B cell (primary cell): ENCODE data around the gene PCDHGA5.

ENCODE experiments used
- EZH2 ChIP-seq: IDR thresholded peaks from 2 replicates; pipeline ENCODE4 v1.6.1; 2012; ENCODE audit warnings: borderline replicate concordance, low read depth, mild to moderate bottlenecking, moderate library complexity, low read length; ENCODE audit not compliant: insufficient read depth, poor library complexity, severe bottlenecking
- TF ChIP-seq, protein P1 (sequence below): fragments of 200-600 bp; IDR thresholded peaks from one replicate; pipeline ENCODE4 v1.8.0; 2022; ENCODE audit warnings: antibody characterized with exemption, mild to moderate bottlenecking

DNA sequence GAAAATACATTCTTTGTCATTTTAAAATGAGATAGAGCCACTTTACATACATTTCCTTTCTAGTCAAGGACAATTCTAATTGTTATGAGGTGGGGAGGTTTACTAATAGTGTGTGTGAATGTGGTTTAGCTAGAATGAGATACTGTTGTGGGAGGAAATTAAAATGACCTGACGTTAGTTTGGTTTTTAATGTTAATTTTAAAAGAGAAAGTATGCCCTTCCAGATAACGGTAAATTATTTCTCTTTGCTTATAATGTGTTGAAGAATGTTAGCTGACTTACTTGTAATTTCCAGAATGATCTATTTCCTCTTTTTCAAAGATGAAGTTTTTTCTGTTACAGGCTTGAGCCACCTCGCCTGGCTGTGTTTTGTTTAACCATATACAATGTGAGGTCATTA, 41.7 kb upstream of the PCDHGA5 start:
- TF ChIP-seq, protein P1, sequence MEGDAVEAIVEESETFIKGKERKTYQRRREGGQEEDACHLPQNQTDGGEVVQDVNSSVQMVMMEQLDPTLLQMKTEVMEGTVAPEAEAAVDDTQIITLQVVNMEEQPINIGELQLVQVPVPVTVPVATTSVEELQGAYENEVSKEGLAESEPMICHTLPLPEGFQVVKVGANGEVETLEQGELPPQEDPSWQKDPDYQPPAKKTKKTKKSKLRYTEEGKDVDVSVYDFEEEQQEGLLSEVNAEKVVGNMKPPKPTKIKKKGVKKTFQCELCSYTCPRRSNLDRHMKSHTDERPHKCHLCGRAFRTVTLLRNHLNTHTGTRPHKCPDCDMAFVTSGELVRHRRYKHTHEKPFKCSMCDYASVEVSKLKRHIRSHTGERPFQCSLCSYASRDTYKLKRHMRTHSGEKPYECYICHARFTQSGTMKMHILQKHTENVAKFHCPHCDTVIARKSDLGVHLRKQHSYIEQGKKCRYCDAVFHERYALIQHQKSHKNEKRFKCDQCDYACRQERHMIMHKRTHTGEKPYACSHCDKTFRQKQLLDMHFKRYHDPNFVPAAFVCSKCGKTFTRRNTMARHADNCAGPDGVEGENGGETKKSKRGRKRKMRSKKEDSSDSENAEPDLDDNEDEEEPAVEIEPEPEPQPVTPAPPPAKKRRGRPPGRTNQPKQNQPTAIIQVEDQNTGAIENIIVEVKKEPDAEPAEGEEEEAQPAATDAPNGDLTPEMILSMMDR: no peak
- TF ChIP-seq EZH2: no peak
